GM20431 (cell line): ENCODE data around the gene GID8.

Experiments used
- in situ Hi-C: fragments of 300-500 bp; cut with MseI, MboI; formaldehyde crosslinking; loops from one replicate; pipeline ENCODE4 v1.15.0; 2020; ENCODE audit warnings: low sequenced_read_pairs; ENCODE audit not compliant: unreplicated experiment

The GID8 gene

GRCh38 chr20:62997417-62998035, 59.6 kb downstream of the GID8 start:
- in situ Hi-C loops = no loop called here
